Measurements from ENCODE around the gene RERE. TPM values are rescaled to one million over a fixed set of nuclear protein-coding genes. Genes with fewer than 3 reads are reported as not detected.

RERE gene
- total RNA-seq, 1 donor from 2014 or later, result 124 TPM

- Histone ChIP-seq H3K4me3 (ENCODE audit: insufficient read depth, low read depth, low read length) (no peak overlapping the region), H4K20me1 (ENCODE audit: insufficient read depth, low read length) (peaks cover 53% of the 10 kb centered on the region)
These were observed 397.1 kb downstream of the RERE start for GRCh38 chr1:8420318-8420717.

GRCh38 chr1:8419861-8420260, 397.6 kb downstream of the RERE start:
- no peaks in the 10 kb centered on the region for H3K9me3 ChIP-seq (ENCODE audit: insufficient read depth, low read depth, low read length)
- peaks cover 20% of the 10 kb centered on the region for H3K4me1 ChIP-seq (ENCODE audit: insufficient read depth, low read length)
- peak overlapping the region; percentile 93 for H3K4me2 ChIP-seq (ENCODE audit: low read length)
- H3K27ac Mint-ChIP-seq (ENCODE audit: unreplicated experiment), result no peak overlapping the region
- no peaks in the 10 kb centered on the region for H3K36me3 Mint-ChIP-seq (ENCODE audit: low read depth, unreplicated experiment)
- H3K9ac ChIP-seq (ENCODE audit: low read length), result no peak overlapping the region
- peaks cover 32% of the 10 kb centered on the region for H3K36me3 ChIP-seq (ENCODE audit: insufficient read depth, low read length)
- H3K4me3 Mint-ChIP-seq (ENCODE audit: unreplicated experiment), result no peak overlapping the region
- H4K20me1 ChIP-seq (ENCODE audit: insufficient read depth, low read length), result peaks cover 56% of the 10 kb centered on the region
- peaks cover 82% of the 10 kb centered on the region for H3K79me2 ChIP-seq (ENCODE audit: insufficient read depth, low read length)
- no peak overlapping the region for H2AFZ ChIP-seq (ENCODE audit: low read depth, low read length)
- H3K27me3 Mint-ChIP-seq (ENCODE audit: low read depth, unreplicated experiment), result no peaks in the 10 kb centered on the region
- peaks cover 2% of the 10 kb centered on the region for H3K9me3 Mint-ChIP-seq (ENCODE audit: unreplicated experiment)
- no peaks in the 10 kb centered on the region for H3K27me3 ChIP-seq (ENCODE audit: insufficient read depth, low read length)
- TF ChIP-seq CTCF (IDR thresholded peaks at IDR 0.05; ENCODE audit: insufficient read depth, low read depth, low read length), result no peak
- no peak for TF ChIP-seq EZH2 (IDR thresholded peaks at IDR 0.05; ENCODE audit: insufficient read depth, low read length)
- H3K27ac ChIP-seq (ENCODE audit: low read depth, low read length), result no peak overlapping the region
- FAIRE-seq, result no peak
- H3K4me3 ChIP-seq (ENCODE audit: insufficient read depth, low read depth, low read length), result no peak overlapping the region
- H3K4me1 Mint-ChIP-seq (ENCODE audit: low read depth, unreplicated experiment), result peaks cover 15% of the 10 kb centered on the region
- DNase-seq (ENCODE audit: low read depth), result no peak

More at GRCh38 chr1:8420318-8420717, 397.1 kb downstream of the RERE start:
- Histone ChIP-seq H3K4me2 (ENCODE audit: low read length) (peak overlapping the region; percentile 93), H3K36me3 (ENCODE audit: insufficient read depth, low read length) (peaks cover 32% of the 10 kb centered on the region), H3K27ac (ENCODE audit: low read depth, low read length) (no peak overlapping the region), H3K79me2 (ENCODE audit: insufficient read depth, low read length) (peaks cover 78% of the 10 kb centered on the region), H2AFZ (ENCODE audit: low read depth, low read length) (no peak overlapping the region), H3K4me1 (ENCODE audit: insufficient read depth, low read length) (peaks cover 20% of the 10 kb centered on the region), H3K9me3 (ENCODE audit: insufficient read depth, low read depth, low read length) (no peaks in the 10 kb centered on the region), H3K9ac (ENCODE audit: low read length) (no peak overlapping the region), H3K27me3 (ENCODE audit: insufficient read depth, low read length) (no peaks in the 10 kb centered on the region)
- Mint-ChIP-seq H3K36me3 (ENCODE audit: low read depth, unreplicated experiment) (no peaks in the 10 kb centered on the region), H3K4me1 (ENCODE audit: low read depth, unreplicated experiment) (peaks cover 20% of the 10 kb centered on the region), H3K27me3 (ENCODE audit: low read depth, unreplicated experiment) (no peaks in the 10 kb centered on the region), H3K9me3 (ENCODE audit: unreplicated experiment) (peaks cover 2% of the 10 kb centered on the region), H3K4me3 (ENCODE audit: unreplicated experiment) (no peak overlapping the region), H3K27ac (ENCODE audit: unreplicated experiment) (no peak overlapping the region)
- TF ChIP-seq EZH2 (IDR thresholded peaks at IDR 0.05; ENCODE audit: insufficient read depth, low read length), result no peak
- no peak for TF ChIP-seq CTCF (IDR thresholded peaks at IDR 0.05; ENCODE audit: insufficient read depth, low read depth, low read length)
- DNase-seq (ENCODE audit: low read depth) (no peak), FAIRE-seq (no peak)

GRCh38 chr1:8419172-8419571, 398.3 kb downstream of the RERE start:
- no peak for FAIRE-seq
- peaks cover 32% of the 10 kb centered on the region for H3K36me3 ChIP-seq (ENCODE audit: insufficient read depth, low read length)
- DNase-seq (ENCODE audit: low read depth), result no peak
- H3K9me3 Mint-ChIP-seq (ENCODE audit: unreplicated experiment), result peaks cover 2% of the 10 kb centered on the region
- H3K4me1 Mint-ChIP-seq (ENCODE audit: low read depth, unreplicated experiment), result peaks cover 9% of the 10 kb centered on the region
- peaks cover 89% of the 10 kb centered on the region for H3K79me2 ChIP-seq (ENCODE audit: insufficient read depth, low read length)
- H4K20me1 ChIP-seq (ENCODE audit: insufficient read depth, low read length), result peaks cover 56% of the 10 kb centered on the region
- H2AFZ ChIP-seq (ENCODE audit: low read depth, low read length), result no peak overlapping the region
- no peak overlapping the region for H3K4me3 Mint-ChIP-seq (ENCODE audit: unreplicated experiment)
- no peaks in the 10 kb centered on the region for H3K27me3 Mint-ChIP-seq (ENCODE audit: low read depth, unreplicated experiment)
- peaks cover 3% of the 10 kb centered on the region for H3K36me3 Mint-ChIP-seq (ENCODE audit: low read depth, unreplicated experiment)
- H3K4me3 ChIP-seq (ENCODE audit: insufficient read depth, low read depth, low read length), result no peak overlapping the region
- no peaks in the 10 kb centered on the region for H3K27me3 ChIP-seq (ENCODE audit: insufficient read depth, low read length)
- TF ChIP-seq EZH2 (IDR thresholded peaks at IDR 0.05; ENCODE audit: insufficient read depth, low read length) (no peak), CTCF (IDR thresholded peaks at IDR 0.05; ENCODE audit: insufficient read depth, low read depth, low read length) (no peak)
- H3K9me3 ChIP-seq (ENCODE audit: insufficient read depth, low read depth, low read length), result no peaks in the 10 kb centered on the region
- H3K4me1 ChIP-seq (ENCODE audit: insufficient read depth, low read length), result peaks cover 14% of the 10 kb centered on the region
- H3K4me2 ChIP-seq (ENCODE audit: low read length), result peak overlapping the region; percentile 20
- no peak overlapping the region for H3K27ac Mint-ChIP-seq (ENCODE audit: unreplicated experiment)
- no peak overlapping the region for H3K9ac ChIP-seq (ENCODE audit: low read length)
- no peak overlapping the region for H3K27ac ChIP-seq (ENCODE audit: low read depth, low read length)
